GM12878 (cell line): ENCODE results near the gene GALNS. TPM values are rescaled to one million over a fixed set of nuclear protein-coding genes. Genes with fewer than 3 reads are reported as not detected.

ENCODE experiments used
- ATAC-seq: fragments of 200-7000 bp; cut with Tn5 transposase; 3 replicates; pipeline ENCODE4 v1.9.1; 2020; ENCODE audit warnings: mild to moderate bottlenecking, moderate library complexity
- BruUV-seq: library from RNA; stranded (reverse); fragments of 400-500 nt; replicated peaks from 2 replicates; lab custom pipeline; 2021; lab: Mats Ljungman, UMichigan
- CTCF ChIA-PET: fragments of 300-600 bp; sonication (Branson Sonifier 250); formaldehyde crosslinking; extraction: SDS; loops from one replicate; lab custom pipeline; 2021; ENCODE audit warnings: inconsistent platforms; lab: Yijun Ruan, JAX
- POLR2A ChIA-PET: fragments of 350-600 bp; formaldehyde crosslinking; extraction: SDS; loops from one replicate; lab custom pipeline; 2021; ENCODE audit warnings: inconsistent platforms; lab: Charles Lee
- RAD21 ChIA-PET: fragments of 300-600 bp; sonication (Branson Sonifier 250); formaldehyde crosslinking; loops from one replicate; lab custom pipeline; 2023; ENCODE audit warnings: antibody characterized with exemption; ENCODE audit not compliant: unreplicated experiment; lab: Charles Lee
- SMC1A ChIA-PET: fragments of 300-600 bp; sonication (Branson Sonifier 250); formaldehyde crosslinking; loops from one replicate; lab custom pipeline; 2023; ENCODE audit not compliant: unreplicated experiment, uncharacterized antibody; lab: Charles Lee
- DNase-seq: peaks from one replicate; pipeline ENCODE4 v3.0.0-alpha.2; 2011; ENCODE audit warnings: low read depth, low spot score
- FAIRE-seq: peaks from 3 replicates; lab custom pipeline; 2011; peaks lifted over from hg19 to GRCh38; lab: Jason Lieb, UNC
- H2AFZ ChIP-seq: 2 replicates; pipeline ENCODE4 v1.6.0; 2011; ENCODE audit warnings: low read depth, low read length, control low read depth; ENCODE audit not compliant: control insufficient read depth
- H3K27ac ChIP-seq: 2 replicates; pipeline ENCODE4 v1.5.1; 2011; ENCODE audit warnings: control low read depth; ENCODE audit not compliant: control insufficient read depth, insufficient read depth
- H3K27me3 ChIP-seq, 2 experiments: replicated peaks in 1 of 2; 2 replicates each; pipeline versions ENCODE4 v1.6.0 to v1.6.1; 2011; ENCODE audit warnings: low read length in 1 of 2; ENCODE audit not compliant: control insufficient read depth in 2 of 2, insufficient read depth in 2 of 2
- H3K36me3 ChIP-seq, 2 experiments: 2 replicates each; pipeline ENCODE4 v1.5.1; 2011; ENCODE audit warnings: low read length in 1 of 2; ENCODE audit not compliant: control insufficient read depth in 2 of 2, insufficient read depth in 2 of 2
- H3K4me1 ChIP-seq: 2 replicates; pipeline ENCODE4 v1.6.1; 2011; ENCODE audit warnings: mild to moderate bottlenecking, low read length, moderate library complexity, mixed read lengths; ENCODE audit not compliant: control insufficient read depth, insufficient read depth
- H3K4me2 ChIP-seq: 2 replicates; pipeline ENCODE4 v1.6.0; 2011; ENCODE audit warnings: control low read depth; ENCODE audit not compliant: control insufficient read depth, insufficient read depth
- H3K4me3 ChIP-seq: fragments of 200-600 bp; sonication (generic); 2 replicates; pipeline ENCODE4 v1.5.1; 2016
- H3K79me2 ChIP-seq: 2 replicates; pipeline ENCODE4 v1.6.0; 2011; ENCODE audit warnings: low read length; ENCODE audit not compliant: control insufficient read depth, insufficient read depth
- H3K9ac ChIP-seq: 2 replicates; pipeline ENCODE4 v1.8.0; 2011; ENCODE audit warnings: low read length, control low read depth, mixed read lengths; ENCODE audit not compliant: control insufficient read depth, insufficient read depth
- H3K9me3 ChIP-seq: replicated peaks from 3 replicates; pipeline ENCODE4 v1.5.1; 2011; ENCODE audit warnings: mild to moderate bottlenecking, low read length; ENCODE audit not compliant: control insufficient read depth, insufficient read depth
- H4K20me1 ChIP-seq: 2 replicates; pipeline ENCODE4 v1.6.0; 2011; ENCODE audit not compliant: control insufficient read depth, insufficient read depth
- MXI1 ChIP-seq: fragments of 150-350 bp; IDR thresholded peaks from 2 replicates; pipeline ENCODE4 v1.6.1; 2011; ENCODE audit warnings: low read depth, mild to moderate bottlenecking, inconsistent platforms, low read length, improper control_type of control experiment
- NR2F1 ChIP-seq: fragments of 450-650 bp; conservative IDR thresholded peaks from 2 replicates; pipeline ENCODE4 v1.6.1; 2017; ENCODE audit warnings: mild to moderate bottlenecking
- POLR2A ChIP-seq: IDR thresholded peaks from 2 replicates; pipeline ENCODE4 v1.6.1; 2011; ENCODE audit warnings: low read depth, mild to moderate bottlenecking, low read length
- RCOR1 ChIP-seq: conservative IDR thresholded peaks from 2 replicates; pipeline ENCODE4 v1.6.1; 2012; ENCODE audit warnings: low read depth, low read length, improper control_type of control experiment
- TCF12 ChIP-seq: IDR thresholded peaks from 2 replicates; pipeline ENCODE4 v1.6.1; 2011; ENCODE audit warnings: low read depth, mild to moderate bottlenecking, low read length
- WGBS: methylation state at CpG from one replicate; pipeline ENCODE4 v1.1.6; 2016; ENCODE audit warnings: low lambda C conversion rate; ENCODE audit not compliant: insufficient replicate concordance, insufficient coverage; ENCODE audit errors: missing lambda C conversion rate; 5-methylcytosine and 5-hydroxymethylcytosine counted together
- in situ Hi-C: fragments of 300-500 bp; cut with MboI; formaldehyde crosslinking; loops from 9 replicates; pipeline ENCODE4 v1.14.3; 2018; ENCODE audit warnings: mixed read lengths
- intact Hi-C: fragments of 100-400 bp; cut with micrococcal nuclease; formaldehyde crosslinking; loops from one replicate; pipeline ENCODE4 v1.14.2; 2022; ENCODE audit not compliant: unreplicated experiment
- polyA plus RNA-seq, 11 experiments: library from polyadenylated mRNA; depleted of rRNA in 4 of 11; unstranded in 6 of 11; stranded (reverse) in 5 of 11; fragments of >200 nt; fragmentation: Nextera tagmentation in 4 of 11; fragmentation: Illumina TruSeq in 1 of 11; extraction: Ambion mirVana in 4 of 11; extraction: Trizol in 1 of 11; gene quantifications; 1 replicate in 1 of 11; 2 replicates in 10 of 11; pipeline versions ENCODE4 v1.2.1 to v1.2.3, GENCODE V29; 2011 to 2016; ENCODE audit warnings: inconsistent platforms in 2 of 11, missing spikeins in 2 of 11, low read depth in 1 of 11
- total RNA-seq, 4 experiments: library from RNA; depleted of rRNA in 3 of 4; stranded (reverse); fragments of >200 nt in 3 of 4; fragmentation: Illumina TruSeq in 1 of 4; extraction: Trizol in 1 of 4; gene quantifications; 2 replicates each; pipeline versions ENCODE4 v1.2.1 to v1.2.3, GENCODE V29; 2013 to 2021

GALNS gene
- total and polyA plus RNA-seq, 10 of the 15 experiments (the other 5 are each of a cell fraction or from before 2014, with no cell fraction given): 0.37 to 12.4 (median 5.3) TPM

DNA sequence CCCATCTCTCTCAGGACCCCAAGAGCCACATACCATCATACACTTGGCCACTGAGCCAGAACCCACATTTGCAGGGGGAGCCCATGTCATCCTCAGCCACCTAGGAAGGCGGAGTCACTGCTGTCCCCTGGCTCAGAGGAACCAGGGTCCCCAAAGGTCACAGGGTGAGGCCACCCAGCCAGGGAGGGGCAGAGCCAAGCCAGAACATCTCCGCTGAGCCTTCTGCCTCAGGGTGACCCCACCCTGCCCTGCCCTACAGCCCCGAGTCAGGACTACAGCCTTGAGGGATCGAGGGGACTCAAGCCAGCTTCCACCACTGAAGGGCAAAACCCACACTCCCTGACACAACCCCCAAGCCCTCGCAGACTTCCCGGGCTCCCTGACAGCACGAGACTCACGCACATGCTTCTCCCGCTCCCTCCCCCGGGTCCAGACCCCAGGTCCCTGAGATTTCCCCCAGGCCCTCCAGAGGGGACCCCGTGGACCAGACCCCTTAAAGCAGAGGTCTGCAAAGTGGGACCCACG is 89.1 kb downstream of the GALNS start:
- CTCF ChIA-PET: interaction anchor here (1.4 to 1.7 kb wide), 2 partner anchors 13 to 24 kb away, joined by 4 read pairs; no protein-coding TSS in a partner anchor
- FAIRE-seq (no peak), DNase-seq (no peak), ATAC-seq (no peak)
- Histone ChIP-seq H2AFZ (no peak overlapping the region), H4K20me1 (no peaks in the 10 kb centered on the region; the same call in none of the 2 replicates), H3K27me3 (no peaks in the 10 kb centered on the region), H3K4me3 (no peak overlapping the region), H3K36me3 (peaks cover 3 to 5% of the 10 kb centered on the region in 2 experiments; a peak in 2 of 4 replicates), H3K4me1 (peaks cover 28% of the 10 kb centered on the region), H3K9ac (peak overlapping the region; percentile 22; the same call in 1 of the 2 replicates), H3K9me3 (no peaks in the 10 kb centered on the region), H3K27ac (peak overlapping the region; percentile 24; the same call in 1 of the 2 replicates), H3K79me2 (peaks cover 58% of the 10 kb centered on the region), H3K4me2 (peak overlapping the region; percentile 23; the same call in 1 of the 2 replicates)
- POLR2A ChIA-PET: interaction anchor here (1.1 to 1.2 kb wide), 2 partner anchors 13 to 14 kb away, joined by 3 read pairs; no protein-coding TSS in a partner anchor
- no peak for TF ChIP-seq MXI1
- TF ChIP-seq POLR2A: peak; percentile 48; the same call in 1 of the 2 replicates
- 0 out of 2 replicates have a peak, but pooled peaks have one; percentile 34 for TF ChIP-seq NR2F1
- intact Hi-C loops: no loop called here
- 42% methylated on average over 12 of the region's 12 CpGs for WGBS
- SMC1A ChIA-PET: no interaction called here
- BruUV-seq: no TSS peak
- in situ Hi-C loops: no loop called here
- RAD21 ChIA-PET: no interaction called here

DNA sequence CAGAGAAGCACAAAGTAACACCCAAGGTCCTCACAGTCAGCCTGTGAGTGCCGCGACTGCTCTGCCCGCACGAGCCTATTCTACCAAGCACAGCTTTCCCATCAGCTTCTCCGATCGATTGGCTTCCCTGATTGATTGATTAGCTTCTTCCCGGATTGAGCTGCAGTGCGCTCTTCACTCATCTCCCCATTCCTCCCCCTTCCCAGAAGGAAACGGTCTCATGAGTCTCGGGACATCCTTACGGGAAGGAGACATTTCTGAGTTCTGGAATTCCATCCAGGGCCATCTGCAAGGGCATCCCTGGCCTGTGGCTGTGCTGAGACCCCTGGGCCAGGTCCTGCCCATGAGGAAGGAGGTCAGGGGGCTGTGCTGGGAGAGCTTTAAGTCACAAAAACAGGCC is 89.8 kb downstream of the GALNS start:
- intact Hi-C loops (no loop called here), in situ Hi-C loops (no loop called here)
- POLR2A ChIA-PET: interaction anchor here (1.1 to 1.2 kb wide), 2 partner anchors 13 to 15 kb away, joined by 3 read pairs; no protein-coding TSS in a partner anchor
- Histone ChIP-seq H3K36me3 (peaks cover 3 to 6% of the 10 kb centered on the region in 2 experiments; a peak in 2 of 4 replicates), H4K20me1 (no peaks in the 10 kb centered on the region; the same call in none of the 2 replicates), H3K79me2 (peaks cover 57% of the 10 kb centered on the region), H3K27me3 (no peaks in the 10 kb centered on the region), H3K4me1 (peaks cover 28% of the 10 kb centered on the region), H3K9me3 (no peaks in the 10 kb centered on the region)
- SMC1A ChIA-PET: no interaction called here
- CTCF ChIA-PET: interaction anchor here (1.4 to 1.7 kb wide), 2 partner anchors 14 to 24 kb away, joined by 4 read pairs; no protein-coding TSS in a partner anchor
- BruUV-seq: no TSS peak
- no peak for ATAC-seq
- RAD21 ChIA-PET: no interaction called here
- no peak for TF ChIP-seq TCF12
- no peak for TF ChIP-seq RCOR1
- TF ChIP-seq, all 136 proteins: peak for 0
- DNase-seq: no peak
- H3K4me3 ChIP-seq: no peak overlapping the region
- FAIRE-seq: no peak
- no peak overlapping the region for H2AFZ ChIP-seq
- no peak overlapping the region for H3K4me2 ChIP-seq
- WGBS: 68% methylated on average over 11 of the region's 11 CpGs
- no peak overlapping the region; the same call in 1 of the 2 replicates for H3K9ac ChIP-seq
- H3K27ac ChIP-seq: peak overlapping the region; percentile 24; the same call in 1 of the 2 replicates
